GM10266 (cell line): Measurements from ENCODE around the gene OR52R1.

Experiments
- DNase-seq: peaks from one replicate; pipeline ENCODE4 v3.0.0; 2012; ENCODE audit errors: extremely low spot score
- CTCF ChIP-seq: IDR thresholded peaks from 2 replicates; pipeline ENCODE4 v1.5.1; 2012; ENCODE audit warnings: mild to moderate bottlenecking, low read depth; ENCODE audit not compliant: control insufficient read depth, insufficient read depth; ENCODE audit errors: missing control alignments

OR52R1 gene

GRCh38 chr11:4782454-4782853 lies 21.7 kb downstream of the OR52R1 start:
- no peak for TF ChIP-seq CTCF
- DNase-seq, result no peak

- no peak for TF ChIP-seq CTCF
- DNase-seq, result no peak
These were observed 34.3 kb downstream of the OR52R1 start, which contains the start of gene OR51F1 for GRCh38 chr11:4769838-4770237. Gene OR51F1, minus strand, starts transcription at chr11:4769938. Its CDS starts 0 bp downstream, at chr11:4769938.

GRCh38 chr11:4768094-4768493 lies 36.1 kb downstream of the OR52R1 start:
- DNase-seq, result no peak

DNA sequence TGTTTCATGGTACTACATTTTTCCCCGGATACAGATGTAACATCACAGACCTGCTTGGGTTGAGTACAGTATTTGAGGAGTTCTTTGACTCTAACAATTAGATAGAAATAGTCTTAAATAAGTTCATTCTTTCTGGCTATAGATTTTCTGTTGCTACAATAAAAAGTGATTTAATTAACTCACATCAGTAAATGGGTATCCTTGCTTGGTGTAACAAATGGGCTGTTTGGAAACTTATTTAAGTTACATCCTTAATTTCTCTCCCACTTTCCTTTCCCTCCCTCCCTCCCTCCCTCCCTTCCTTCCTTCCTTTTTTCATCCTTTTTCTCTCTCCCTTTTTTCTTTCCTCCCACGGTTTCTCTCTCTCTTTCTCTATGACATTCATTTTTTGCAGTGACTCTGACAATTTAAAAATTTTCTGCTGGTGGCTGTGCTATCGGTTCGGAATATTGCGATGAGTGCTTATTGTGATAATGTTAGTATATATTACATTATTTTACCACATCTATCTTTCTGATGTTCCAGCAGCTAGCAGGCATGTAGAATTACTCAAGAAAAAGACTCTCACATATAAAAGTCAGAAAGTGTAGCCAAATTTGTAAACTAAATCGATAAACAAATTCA lies 37.6 kb downstream of the OR52R1 start:
- DNase-seq, result no peak
- TF ChIP-seq CTCF, result no peak

More at GRCh38 chr11:4768094-4768493, 36.1 kb downstream of the OR52R1 start:
- no peak for TF ChIP-seq CTCF

- no peak for TF ChIP-seq CTCF
- no peak for DNase-seq
These were observed 41.1 kb downstream of the OR52R1 start for GRCh38 chr11:4763096-4763495.
